HEK293 (cell line): ENCODE data around the gene SPECC1.

Experiments
- CTCF ChIA-PET: fragments of 350-600 bp; formaldehyde crosslinking; extraction: SDS; loops from one replicate; lab custom pipeline; 2021; ENCODE audit warnings: antibody characterized with exemption; lab: Yijun Ruan, JAX
- POLR2A ChIA-PET: fragments of 300-600 bp; formaldehyde crosslinking; extraction: SDS; loops from one replicate; lab custom pipeline; 2020; ENCODE audit warnings: antibody characterized with exemption, inconsistent platforms; lab: Yijun Ruan, JAX
- H3K27ac ChIP-seq: fragments of 200-500 bp; sonication (Bioruptor generic); 2 replicates; pipeline ENCODE4 v1.5.1; 2014; ENCODE audit warnings: low read depth, low read length, control low read depth, inconsistent platforms; ENCODE audit errors: extremely low read depth
- H3K36me3 ChIP-seq, 2 experiments: fragments of 200-500 bp in 1 of 2; sonication (Bioruptor generic) in 1 of 2; 1 replicate in 1 of 2; 2 replicates in 1 of 2; pipeline ENCODE4 v1.5.1; 2014 to 2017; ENCODE audit warnings: inconsistent platforms in 2 of 2, low read length in 2 of 2; ENCODE audit not compliant: control insufficient read depth in 2 of 2, insufficient read depth in 1 of 2
- H3K4me1 ChIP-seq: fragments of 200-500 bp; sonication (Bioruptor generic); 2 replicates; pipeline ENCODE4 v1.5.1; 2014; ENCODE audit warnings: mild to moderate bottlenecking, low read length, inconsistent platforms; ENCODE audit not compliant: control insufficient read depth, insufficient read depth
- H3K4me3 ChIP-seq: 2 replicates; pipeline ENCODE4 v1.5.1; 2011; ENCODE audit warnings: low read depth, mild to moderate bottlenecking, control low read depth, low read length, moderate library complexity
- H3K9me3 ChIP-seq: fragments of 200-500 bp; sonication (Bioruptor generic); 2 replicates; pipeline ENCODE4 v1.5.1; 2014; ENCODE audit warnings: low read depth, low read length, inconsistent platforms; ENCODE audit not compliant: control insufficient read depth, insufficient read depth
- HIC1 ChIP-seq: fragments of 450-650 bp; formaldehyde crosslinking; IDR thresholded peaks from 2 replicates; pipeline ENCODE4 v1.5.1; 2016; ENCODE audit warnings: missing biosample characterization, missing genetic modification characterization
- HOXD13 ChIP-seq: sonication (generic); formaldehyde crosslinking; IDR thresholded peaks from 2 replicates; pipeline ENCODE4 v1.8.0; 2022; ENCODE audit warnings: missing genetic modification reagents, borderline replicate concordance
- INSM2 ChIP-seq: fragments of 450-650 bp; formaldehyde crosslinking; IDR thresholded peaks from 2 replicates; pipeline ENCODE4 v1.5.1; 2016; ENCODE audit warnings: missing biosample characterization, missing genetic modification characterization
- REST ChIP-seq: fragments of 450-650 bp; formaldehyde crosslinking; IDR thresholded peaks from 2 replicates; pipeline ENCODE4 v1.5.1; 2016; ENCODE audit warnings: missing biosample characterization, missing genetic modification characterization
- YY2 ChIP-seq: fragments of 450-650 bp; formaldehyde crosslinking; IDR thresholded peaks from 2 replicates; pipeline ENCODE4 v1.5.1; 2016; ENCODE audit warnings: missing biosample characterization, missing genetic modification characterization
- ZBTB10 ChIP-seq: fragments of 450-650 bp; formaldehyde crosslinking; IDR thresholded peaks from 2 replicates; pipeline ENCODE4 v1.5.1; 2016; ENCODE audit warnings: missing biosample characterization, missing genetic modification characterization
- ZBTB48 ChIP-seq: fragments of 450-650 bp; formaldehyde crosslinking; IDR thresholded peaks from 2 replicates; pipeline ENCODE4 v1.5.1; 2016; ENCODE audit warnings: missing biosample characterization, missing genetic modification characterization
- ZFP37 ChIP-seq: fragments of 450-650 bp; formaldehyde crosslinking; IDR thresholded peaks from 2 replicates; pipeline ENCODE4 v1.5.1; 2016; ENCODE audit warnings: missing biosample characterization, missing genetic modification characterization
- ZNF266 ChIP-seq: fragments of 450-650 bp; formaldehyde crosslinking; IDR thresholded peaks from 2 replicates; pipeline ENCODE4 v1.5.1; 2016; ENCODE audit warnings: missing biosample characterization, missing genetic modification characterization, low read depth
- ZNF274 ChIP-seq, 2 experiments: fragments of 200-500 bp in 1 of 2; fragments of 450-650 bp in 1 of 2; sonication (Bioruptor generic) in 1 of 2; formaldehyde crosslinking in 1 of 2; IDR thresholded peaks; 2 replicates each; pipeline versions ENCODE4 v1.5.1 to v1.6.1; 2014 to 2016; ENCODE audit warnings: borderline replicate concordance in 1 of 2, inconsistent platforms in 1 of 2, low read length in 1 of 2, missing biosample characterization in 1 of 2, missing genetic modification characterization in 1 of 2
- ZNF585B ChIP-seq: fragments of 450-650 bp; formaldehyde crosslinking; IDR thresholded peaks from 2 replicates; pipeline ENCODE4 v1.5.1; 2016; ENCODE audit warnings: missing biosample characterization, missing genetic modification characterization
- ZNF610 ChIP-seq: fragments of 450-650 bp; formaldehyde crosslinking; IDR thresholded peaks from 2 replicates; pipeline ENCODE4 v1.5.1; 2016; ENCODE audit warnings: missing biosample characterization, missing genetic modification characterization, borderline replicate concordance
- ZNF629 ChIP-seq: fragments of 450-650 bp; formaldehyde crosslinking; IDR thresholded peaks from 2 replicates; pipeline ENCODE4 v1.5.1; 2017; ENCODE audit warnings: missing biosample characterization, missing genetic modification characterization
- ZNF701 ChIP-seq: fragments of 450-650 bp; formaldehyde crosslinking; IDR thresholded peaks from 2 replicates; pipeline ENCODE4 v1.5.1; 2016; ENCODE audit warnings: missing biosample characterization, missing genetic modification characterization
- ZNF837 ChIP-seq: fragments of 450-650 bp; formaldehyde crosslinking; IDR thresholded peaks from 2 replicates; pipeline ENCODE4 v1.5.1; 2016; ENCODE audit warnings: missing biosample characterization, missing genetic modification characterization
- TF ChIP-seq, protein P1 (sequence below): fragments of 450-650 bp; formaldehyde crosslinking; IDR thresholded peaks from 2 replicates; pipeline ENCODE4 v1.5.1; 2016; ENCODE audit warnings: missing biosample characterization, missing genetic modification characterization, low read depth
- TF ChIP-seq, protein P2 (sequence below): fragments of 450-650 bp; formaldehyde crosslinking; IDR thresholded peaks from 2 replicates; pipeline ENCODE4 v1.5.1; 2017; ENCODE audit warnings: missing biosample characterization, missing genetic modification characterization
- TF ChIP-seq, protein P3 (sequence below): fragments of 450-650 bp; formaldehyde crosslinking; IDR thresholded peaks from 2 replicates; pipeline ENCODE4 v1.5.1; 2016; ENCODE audit warnings: missing biosample characterization, missing genetic modification characterization

Gene SPECC1

DNA sequence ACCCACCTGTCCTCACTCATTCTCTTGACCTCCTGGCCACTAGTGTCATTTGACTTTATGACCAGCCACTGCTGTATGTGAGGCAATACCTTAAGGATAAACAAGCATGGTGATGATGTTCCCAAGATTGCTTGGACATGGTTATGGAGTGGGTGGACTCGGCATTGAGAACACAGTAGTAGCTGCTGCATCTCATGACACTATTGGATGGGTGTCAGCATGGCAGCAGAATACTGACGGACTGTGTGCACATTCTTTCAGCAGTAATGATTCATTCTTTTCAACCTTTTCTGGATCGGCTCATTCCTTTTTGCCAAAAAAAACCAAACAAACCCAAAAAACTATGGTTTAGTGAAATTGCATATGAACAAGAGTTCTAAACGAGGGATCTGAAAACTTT is 13.5 kb downstream of the SPECC1 start:
- TF ChIP-seq ZNF701 (tag by site-specific recombination): no peak
- no peak for TF ChIP-seq ZNF274 (IDR thresholded peaks at IDR 0.05; ENCODE audit: low read length)
- TF ChIP-seq ZNF274 (tag by site-specific recombination; IDR thresholded peaks at IDR 0.05; ENCODE audit: borderline replicate concordance): no peak
- no peak for TF ChIP-seq YY2
- no peak for TF ChIP-seq ZNF837 (tag by site-specific recombination)
- TF ChIP-seq HOXD13 (CRISPR knock-in tag): no peak
- TF ChIP-seq, protein P1, sequence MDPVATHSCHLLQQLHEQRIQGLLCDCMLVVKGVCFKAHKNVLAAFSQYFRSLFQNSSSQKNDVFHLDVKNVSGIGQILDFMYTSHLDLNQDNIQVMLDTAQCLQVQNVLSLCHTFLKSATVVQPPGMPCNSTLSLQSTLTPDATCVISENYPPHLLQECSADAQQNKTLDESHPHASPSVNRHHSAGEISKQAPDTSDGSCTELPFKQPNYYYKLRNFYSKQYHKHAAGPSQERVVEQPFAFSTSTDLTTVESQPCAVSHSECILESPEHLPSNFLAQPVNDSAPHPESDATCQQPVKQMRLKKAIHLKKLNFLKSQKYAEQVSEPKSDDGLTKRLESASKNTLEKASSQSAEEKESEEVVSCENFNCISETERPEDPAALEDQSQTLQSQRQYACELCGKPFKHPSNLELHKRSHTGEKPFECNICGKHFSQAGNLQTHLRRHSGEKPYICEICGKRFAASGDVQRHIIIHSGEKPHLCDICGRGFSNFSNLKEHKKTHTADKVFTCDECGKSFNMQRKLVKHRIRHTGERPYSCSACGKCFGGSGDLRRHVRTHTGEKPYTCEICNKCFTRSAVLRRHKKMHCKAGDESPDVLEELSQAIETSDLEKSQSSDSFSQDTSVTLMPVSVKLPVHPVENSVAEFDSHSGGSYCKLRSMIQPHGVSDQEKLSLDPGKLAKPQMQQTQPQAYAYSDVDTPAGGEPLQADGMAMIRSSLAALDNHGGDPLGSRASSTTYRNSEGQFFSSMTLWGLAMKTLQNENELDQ: no peak
- no peak for TF ChIP-seq ZBTB10
- no peak for TF ChIP-seq ZFP37
- TF ChIP-seq ZBTB48 (tag by site-specific recombination): no peak
- TF ChIP-seq ZNF266 (tag by site-specific recombination): no peak
- TF ChIP-seq, protein P2, sequence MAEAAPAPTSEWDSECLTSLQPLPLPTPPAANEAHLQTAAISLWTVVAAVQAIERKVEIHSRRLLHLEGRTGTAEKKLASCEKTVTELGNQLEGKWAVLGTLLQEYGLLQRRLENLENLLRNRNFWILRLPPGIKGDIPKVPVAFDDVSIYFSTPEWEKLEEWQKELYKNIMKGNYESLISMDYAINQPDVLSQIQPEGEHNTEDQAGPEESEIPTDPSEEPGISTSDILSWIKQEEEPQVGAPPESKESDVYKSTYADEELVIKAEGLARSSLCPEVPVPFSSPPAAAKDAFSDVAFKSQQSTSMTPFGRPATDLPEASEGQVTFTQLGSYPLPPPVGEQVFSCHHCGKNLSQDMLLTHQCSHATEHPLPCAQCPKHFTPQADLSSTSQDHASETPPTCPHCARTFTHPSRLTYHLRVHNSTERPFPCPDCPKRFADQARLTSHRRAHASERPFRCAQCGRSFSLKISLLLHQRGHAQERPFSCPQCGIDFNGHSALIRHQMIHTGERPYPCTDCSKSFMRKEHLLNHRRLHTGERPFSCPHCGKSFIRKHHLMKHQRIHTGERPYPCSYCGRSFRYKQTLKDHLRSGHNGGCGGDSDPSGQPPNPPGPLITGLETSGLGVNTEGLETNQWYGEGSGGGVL (tag by site-specific recombination): no peak
- TF ChIP-seq ZNF610 (tag by site-specific recombination): no peak
- TF ChIP-seq HIC1 (tag by site-specific recombination): no peak
- TF ChIP-seq INSM2 (tag by site-specific recombination): no peak
- TF ChIP-seq ZNF585B (tag by site-specific recombination): no peak
- TF ChIP-seq REST (tag by site-specific recombination): no peak
- no peak for TF ChIP-seq ZNF629 (tag by site-specific recombination)
- TF ChIP-seq, protein P3, sequence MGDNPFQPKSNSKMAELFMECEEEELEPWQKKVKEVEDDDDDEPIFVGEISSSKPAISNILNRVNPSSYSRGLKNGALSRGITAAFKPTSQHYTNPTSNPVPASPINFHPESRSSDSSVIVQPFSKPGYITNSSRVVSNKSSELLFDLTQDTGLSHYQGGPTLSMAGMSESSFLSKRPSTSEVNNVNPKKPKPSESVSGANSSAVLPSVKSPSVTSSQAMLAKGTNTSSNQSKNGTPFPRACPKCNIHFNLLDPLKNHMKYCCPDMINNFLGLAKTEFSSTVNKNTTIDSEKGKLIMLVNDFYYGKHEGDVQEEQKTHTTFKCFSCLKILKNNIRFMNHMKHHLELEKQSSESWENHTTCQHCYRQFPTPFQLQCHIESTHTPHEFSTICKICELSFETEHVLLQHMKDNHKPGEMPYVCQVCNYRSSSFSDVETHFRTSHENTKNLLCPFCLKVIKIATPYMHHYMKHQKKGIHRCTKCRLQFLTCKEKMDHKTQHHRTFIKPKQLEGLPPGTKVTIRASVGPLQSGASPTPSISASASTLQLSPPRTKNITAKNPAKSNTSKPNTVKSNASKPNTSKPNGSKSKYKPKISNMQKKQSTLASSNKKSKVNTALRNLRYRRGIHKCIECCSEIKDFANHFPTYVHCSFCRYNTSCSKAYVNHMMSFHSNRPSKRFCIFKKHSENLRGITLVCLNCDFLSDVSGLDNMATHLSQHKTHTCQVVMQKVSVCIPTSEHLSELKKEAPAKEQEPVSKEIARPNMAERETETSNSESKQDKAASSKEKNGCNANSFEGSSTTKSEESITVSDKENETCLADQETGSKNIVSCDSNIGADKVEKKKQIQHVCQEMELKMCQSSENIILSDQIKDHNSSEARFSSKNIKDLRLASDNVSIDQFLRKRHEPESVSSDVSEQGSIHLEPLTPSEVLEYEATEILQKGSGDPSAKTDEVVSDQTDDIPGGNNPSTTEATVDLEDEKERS (tag by site-specific recombination): no peak
- ChIA-PET POLR2A (no interaction called here), CTCF (interaction anchor here (1.2 to 2.8 kb wide), 3 partner anchors 11 to 98 kb away, joined by 4 to 8 read pairs (median 5); no protein-coding TSS in a partner anchor)
- H3K27ac ChIP-seq: no peak overlapping the region
- no peaks in the 10 kb centered on the region for H3K9me3 ChIP-seq
- H3K36me3 ChIP-seq: peaks cover 12 to 13% of the 10 kb centered on the region in 2 experiments
- H3K4me1 ChIP-seq: no peaks in the 10 kb centered on the region
- no peak overlapping the region for H3K4me3 ChIP-seq
